Gastrocnemius medialis (tissue), 4 donors: ENCODE measurements around the gene PGAM2. TPM values are rescaled to one million over a fixed set of nuclear protein-coding genes. Genes with fewer than 3 reads are reported as not detected.

Experiments
- ATAC-seq, 2 donors: fragments of 150-250 bp; one replicate each; pipeline ENCODE4 v1.9.1; 2016
- DNase-seq, 2 donors: peaks; one replicate each; pipeline ENCODE4 v3.0.0-alpha.2; 2019
- H3K27ac ChIP-seq, 4 donors: fragments of 200-600 bp; sonication (generic); 1 replicate in 1 of 4; 2 replicates in 3 of 4; pipeline ENCODE4 v1.5.1; 2016 to 2018; ENCODE audit warnings: mild to moderate bottlenecking in 2 of 4, moderate library complexity in 1 of 4
- H3K27me3 ChIP-seq, 3 donors: fragments of 200-600 bp; sonication (generic) in 2 of 3; 1 replicate in 1 of 3; 2 replicates in 2 of 3; pipeline versions ENCODE4 v1.5.1 to v1.6.0; 2016 to 2019; ENCODE audit warnings: mild to moderate bottlenecking in 1 of 3, moderate library complexity in 1 of 3
- H3K36me3 ChIP-seq, 2 donors: fragments of 200-600 bp; sonication (generic) in 1 of 2; one replicate each; pipeline ENCODE4 v1.5.1; 2017 to 2018
- H3K4me1 ChIP-seq, 2 donors: fragments of 200-600 bp; sonication (generic) in 1 of 2; one replicate each; pipeline ENCODE4 v1.5.1; 2016 to 2017; ENCODE audit warnings: mild to moderate bottlenecking in 2 of 2
- H3K4me3 ChIP-seq, 4 donors: fragments of 200-600 bp; sonication (generic) in 3 of 4; 1 replicate in 1 of 4; 2 replicates in 3 of 4; pipeline ENCODE4 v1.5.1; 2016 to 2019; ENCODE audit warnings: mild to moderate bottlenecking in 2 of 4
- H3K9me3 ChIP-seq, 3 donors: fragments of 200-600 bp; sonication (generic) in 2 of 3; 1 replicate in 1 of 3; 2 replicates in 2 of 3; pipeline ENCODE4 v1.5.1; 2016 to 2019
- POLR2A ChIP-seq, 2 donors: fragments of 450-650 bp; IDR thresholded peaks; one replicate each; pipeline ENCODE4 v1.6.1; 2017; ENCODE audit warnings: antibody characterized with exemption in 2 of 2, mild to moderate bottlenecking in 2 of 2, moderate library complexity in 2 of 2
- in situ Hi-C, 4 donors: fragments of 200-750 bp; cut with MboI; loops; one replicate each; pipeline versions ENCODE4 v1.15.0 to v1.8.0; 2017; ENCODE audit warnings: low sequenced_read_pairs in 4 of 4
- intact Hi-C: fragments of 100-400 bp; cut with DNase I; formaldehyde crosslinking; loops from one replicate; pipeline ENCODE4 v1.15.1; 2023; ENCODE audit warnings: low total_unique reads
- total RNA-seq, 4 donors: library from RNA; depleted of rRNA; stranded (reverse); fragments of >200 nt; gene quantifications; one replicate each; pipeline versions ENCODE4 v1.1.0 to v1.2.3, GENCODE V29; 2016
- TF ChIP-seq, protein P1 (sequence below), 5 experiments: fragments of 450-650 bp in 3 of 5; fragments of 200-600 bp in 2 of 5; sonication (generic) in 2 of 5; IDR thresholded peaks in 4 of 5; conservative IDR thresholded peaks in 1 of 5; 1 replicate in 4 of 5; 2 replicates in 1 of 5; pipeline ENCODE4 v1.5.1; 2016 to 2019; ENCODE audit warnings: antibody characterized with exemption in 5 of 5, mild to moderate bottlenecking in 3 of 5, moderate library complexity in 3 of 5

The PGAM2 gene
- total RNA-seq, result 100 to 1,000 TPM; 129 to 355 (median 306) TPM

DNA sequence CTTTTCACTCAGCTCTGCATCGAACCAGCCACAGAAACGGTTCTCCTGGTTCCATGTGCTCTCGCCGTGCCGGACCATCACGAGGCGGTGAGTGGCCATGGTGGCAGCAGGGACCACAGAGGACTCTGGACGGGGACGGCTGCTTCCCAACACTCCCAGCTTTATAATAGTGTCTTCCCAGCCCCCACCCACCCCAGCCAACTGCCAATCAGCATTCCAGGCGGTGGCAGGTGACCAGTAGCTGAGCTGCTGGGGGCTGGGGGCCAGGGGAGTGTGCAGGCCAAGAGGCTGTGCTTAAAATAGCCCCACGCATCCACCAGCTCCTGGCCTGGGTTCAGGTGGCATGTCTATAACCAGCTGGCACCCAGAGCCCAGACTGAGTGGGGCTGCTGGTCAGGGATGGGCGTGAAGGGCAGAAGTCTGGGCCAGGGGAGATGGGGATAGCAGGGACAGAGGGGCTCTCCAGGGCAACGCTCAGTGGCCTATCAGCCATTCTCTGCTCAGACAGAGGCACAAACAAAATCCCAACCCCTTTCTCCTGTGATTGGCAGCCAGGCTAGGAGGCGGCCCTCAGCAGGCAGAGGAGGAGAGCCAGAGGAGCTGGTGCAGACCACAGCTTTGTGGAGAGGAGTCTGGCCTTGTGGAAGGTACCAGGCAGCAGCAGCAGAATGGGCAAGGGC lies at the start of gene PGAM2:
TSS of gene PGAM2 (minus strand) at position 137 of the 680 bp plus-strand sequence. CDS start at position 99, 38 bp downstream.
- in situ Hi-C loops (no loop called here), intact Hi-C loops (loop anchor here (2.0 to 5.0 kb wide), 3 partner anchors 17 to 517 kb away; partner anchors contain the start of genes POLM and TMED4)
- Histone ChIP-seq H3K4me3 (peak within 1 kb of the TSS; percentile 27 to 53 (median 46)), H3K36me3 (peaks cover 0 to 7% of the 10 kb centered on the region in 2 donors), H3K9me3 (no peaks in the 10 kb centered on the region), H3K4me1 (peaks cover 56 to 70% of the 10 kb centered on the region in 2 donors), H3K27ac (peak within 1 kb of the TSS; percentile 85 to 95 (median 90)), H3K27me3 (no peaks in the 10 kb centered on the region)
- DNase-seq (peak; percentile 89 to 96), ATAC-seq (peak; percentile 65 to 73)
- TF ChIP-seq, protein P1, sequence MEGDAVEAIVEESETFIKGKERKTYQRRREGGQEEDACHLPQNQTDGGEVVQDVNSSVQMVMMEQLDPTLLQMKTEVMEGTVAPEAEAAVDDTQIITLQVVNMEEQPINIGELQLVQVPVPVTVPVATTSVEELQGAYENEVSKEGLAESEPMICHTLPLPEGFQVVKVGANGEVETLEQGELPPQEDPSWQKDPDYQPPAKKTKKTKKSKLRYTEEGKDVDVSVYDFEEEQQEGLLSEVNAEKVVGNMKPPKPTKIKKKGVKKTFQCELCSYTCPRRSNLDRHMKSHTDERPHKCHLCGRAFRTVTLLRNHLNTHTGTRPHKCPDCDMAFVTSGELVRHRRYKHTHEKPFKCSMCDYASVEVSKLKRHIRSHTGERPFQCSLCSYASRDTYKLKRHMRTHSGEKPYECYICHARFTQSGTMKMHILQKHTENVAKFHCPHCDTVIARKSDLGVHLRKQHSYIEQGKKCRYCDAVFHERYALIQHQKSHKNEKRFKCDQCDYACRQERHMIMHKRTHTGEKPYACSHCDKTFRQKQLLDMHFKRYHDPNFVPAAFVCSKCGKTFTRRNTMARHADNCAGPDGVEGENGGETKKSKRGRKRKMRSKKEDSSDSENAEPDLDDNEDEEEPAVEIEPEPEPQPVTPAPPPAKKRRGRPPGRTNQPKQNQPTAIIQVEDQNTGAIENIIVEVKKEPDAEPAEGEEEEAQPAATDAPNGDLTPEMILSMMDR (IDR thresholded peaks at IDR 0.05 in 4 of 5, conservative IDR thresholded peaks at IDR 0.05 in 1 of 5), result no peak
- peak; percentile 73 to 75 for TF ChIP-seq POLR2A (IDR thresholded peaks at IDR 0.05)

DNA sequence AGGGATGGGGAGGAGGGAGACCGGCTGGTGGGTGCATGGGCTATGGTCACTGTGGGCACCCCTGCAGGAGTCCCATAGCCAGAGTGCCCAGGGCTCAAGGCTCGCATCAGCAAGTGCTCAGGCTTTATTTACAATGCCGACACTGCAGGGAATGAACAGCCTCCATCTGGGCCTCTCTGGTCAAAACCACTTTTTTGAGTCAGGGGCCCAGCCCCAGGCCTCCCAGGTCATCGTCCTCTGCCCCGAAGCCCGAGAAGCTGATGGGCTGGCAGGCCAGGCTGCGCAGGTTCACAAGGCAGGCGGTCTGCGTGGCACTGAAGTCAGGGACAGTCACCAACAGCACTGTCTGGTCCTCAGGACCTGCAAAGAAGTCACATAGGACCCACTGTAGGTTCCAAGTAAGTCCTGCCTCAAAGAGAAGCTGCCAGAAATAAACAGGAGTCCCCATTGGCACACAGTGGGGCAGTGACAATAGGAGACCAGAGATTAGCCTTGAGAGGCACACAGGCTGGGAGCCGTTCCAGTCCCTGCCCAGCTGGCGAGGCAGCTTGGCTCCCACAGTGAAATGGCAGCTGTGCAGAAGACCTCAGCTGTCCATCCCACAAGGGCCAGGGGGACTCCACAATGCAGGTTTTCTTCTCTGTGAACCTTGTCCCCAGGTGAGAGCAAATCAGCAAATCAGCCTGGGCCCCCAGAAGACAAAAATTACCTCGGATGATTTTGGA lies 49.4 kb upstream of the PGAM2 start:
- H3K9me3 ChIP-seq, result no peaks in the 10 kb centered on the region
- peaks cover 23 to 24% of the 10 kb centered on the region in 2 donors for H3K4me1 ChIP-seq
- TF ChIP-seq, protein P1 (IDR thresholded peaks at IDR 0.05 in 4 of 5, conservative IDR thresholded peaks at IDR 0.05 in 1 of 5), result no peak
- no peak for TF ChIP-seq POLR2A (IDR thresholded peaks at IDR 0.05)
- intact Hi-C loops (no loop called here), in situ Hi-C loops (no loop called here)
- H3K36me3 ChIP-seq, result peaks cover 0 to 17% of the 10 kb centered on the region in 2 donors
- peak; percentile 44 to 81 for DNase-seq
- no peaks in the 10 kb centered on the region for H3K27me3 ChIP-seq
- no peak overlapping the region for H3K4me3 ChIP-seq
- peak overlapping the region; percentile 45 to 62 (median 55) for H3K27ac ChIP-seq
- peak; percentile 78 to 93 for ATAC-seq

DNA sequence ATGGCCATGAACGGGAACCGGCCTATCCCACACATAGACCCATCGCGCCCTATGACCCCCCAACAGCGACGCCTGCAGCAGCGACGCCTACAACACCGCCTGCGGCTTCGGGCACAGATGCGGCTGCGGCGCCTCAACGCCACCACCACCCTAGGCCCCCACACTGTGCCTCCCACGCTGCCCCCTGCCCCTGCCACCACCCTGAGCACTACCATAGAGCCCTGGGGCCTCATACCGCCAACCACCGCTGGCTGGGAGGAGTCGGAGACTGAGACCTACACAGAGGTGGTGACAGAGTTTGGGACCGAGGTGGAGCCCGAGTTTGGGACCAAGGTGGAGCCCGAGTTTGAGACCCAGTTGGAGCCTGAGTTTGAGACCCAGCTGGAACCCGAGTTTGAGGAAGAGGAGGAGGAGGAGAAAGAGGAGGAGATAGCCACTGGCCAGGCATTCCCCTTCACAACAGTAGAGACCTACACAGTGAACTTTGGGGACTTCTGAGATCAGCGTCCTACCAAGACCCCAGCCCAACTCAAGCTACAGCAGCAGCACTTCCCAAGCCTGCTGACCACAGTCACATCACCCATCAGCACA lies 48.5 kb upstream of the PGAM2 start:
- intact Hi-C loops, result no loop called here
- ATAC-seq (no peak), DNase-seq (no peak)
- Histone ChIP-seq H3K9me3 (no peaks in the 10 kb centered on the region), H3K4me1 (peaks cover 17 to 18% of the 10 kb centered on the region in 2 donors), H3K27me3 (no peaks in the 10 kb centered on the region), H3K36me3 (peaks cover 0 to 14% of the 10 kb centered on the region in 2 donors), H3K4me3 (no peak overlapping the region), H3K27ac (peak overlapping the region in 1 of 4 donors; percentile 45)
- TF ChIP-seq, protein P1 (IDR thresholded peaks at IDR 0.05 in 4 of 5, conservative IDR thresholded peaks at IDR 0.05 in 1 of 5), result no peak
- TF ChIP-seq POLR2A (IDR thresholded peaks at IDR 0.05), result no peak
- in situ Hi-C loops, result no loop called here

DNA sequence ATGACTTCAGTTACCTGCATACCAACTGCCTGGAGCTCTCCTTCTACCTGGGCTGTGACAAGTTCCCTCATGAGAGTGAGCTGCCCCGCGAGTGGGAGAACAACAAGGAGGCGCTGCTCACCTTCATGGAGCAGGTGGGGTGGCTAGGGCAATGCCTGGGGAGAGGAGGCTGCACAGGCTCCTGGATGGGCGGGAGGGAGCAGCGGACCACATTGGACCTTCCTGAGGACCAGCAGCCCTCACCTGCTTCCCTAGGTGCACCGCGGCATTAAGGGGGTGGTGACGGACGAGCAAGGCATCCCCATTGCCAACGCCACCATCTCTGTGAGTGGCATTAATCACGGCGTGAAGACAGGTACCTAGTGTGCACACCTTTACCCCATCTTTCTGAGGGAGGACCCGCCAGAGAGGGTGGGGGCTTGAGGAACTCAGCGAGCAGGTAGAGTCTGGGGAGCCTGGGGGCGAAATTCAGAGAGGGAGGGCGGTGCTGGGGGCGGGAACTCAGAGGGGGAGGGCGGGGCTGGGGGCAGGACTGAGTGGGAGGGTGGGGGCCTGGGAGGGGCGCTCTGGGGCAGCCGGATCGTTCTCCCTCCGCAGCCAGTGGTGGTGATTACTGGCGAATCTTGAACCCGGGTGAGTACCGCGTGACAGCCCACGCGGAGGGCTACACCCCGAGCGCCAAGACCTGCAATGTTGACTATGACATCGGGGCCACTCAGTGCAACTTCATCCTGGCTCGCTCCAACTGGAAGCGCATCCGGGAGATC lies 47.8 kb upstream of the PGAM2 start:
- intact Hi-C loops, result no loop called here
- Histone ChIP-seq H3K4me1 (peaks cover 15 to 18% of the 10 kb centered on the region in 2 donors), H3K9me3 (no peaks in the 10 kb centered on the region), H3K36me3 (peaks cover 0 to 13% of the 10 kb centered on the region in 2 donors), H3K27me3 (no peaks in the 10 kb centered on the region), H3K4me3 (no peak overlapping the region), H3K27ac (no peak overlapping the region)
- ATAC-seq (no peak), DNase-seq (no peak)
- no peak for TF ChIP-seq POLR2A (IDR thresholded peaks at IDR 0.05)
- TF ChIP-seq, protein P1 (IDR thresholded peaks at IDR 0.05 in 4 of 5, conservative IDR thresholded peaks at IDR 0.05 in 1 of 5), result no peak
- in situ Hi-C loops, result no loop called here
